Occipital lobe (tissue), 3 donors: Measurements from ENCODE around the gene HTR1E. TPM values are rescaled to one million over a fixed set of nuclear protein-coding genes. Genes with fewer than 3 reads are reported as not detected.
"Not testable (repeated sequence)": the region's sequence is repeated elsewhere in the genome, so short reads cannot be mapped to it uniquely, and the experiment has no call there.

ENCODE experiments used
- DNase-seq: peaks from one replicate; lab custom pipeline; 2025; lab: John Stamatoyannopoulos, UW
- small RNA-seq: library from RNA; depleted of rRNA; stranded (forward); fragments of <200 nt; gene quantifications from one replicate; pipeline ENCODE3, GENCODE V24; 2014
- total RNA-seq: library from RNA; depleted of rRNA; stranded (reverse); fragments of >200 nt; gene quantifications from one replicate; pipeline ENCODE4 v1.2.3, GENCODE V29; 2014

HTR1E gene
- total RNA-seq, 1 donor from 2014 or later = 0.16 TPM

- no peak for DNase-seq
Measured at GRCh38 chr6:86973088-86973487, 35.8 kb downstream of the HTR1E start.

GRCh38 chr6:86978251-86978650 lies 40.9 kb downstream of the HTR1E start:
- no peak for DNase-seq

- DNase-seq = no peak
Measured at GRCh38 chr6:87001494-87001893, 64.2 kb downstream of the HTR1E start.

DNA sequence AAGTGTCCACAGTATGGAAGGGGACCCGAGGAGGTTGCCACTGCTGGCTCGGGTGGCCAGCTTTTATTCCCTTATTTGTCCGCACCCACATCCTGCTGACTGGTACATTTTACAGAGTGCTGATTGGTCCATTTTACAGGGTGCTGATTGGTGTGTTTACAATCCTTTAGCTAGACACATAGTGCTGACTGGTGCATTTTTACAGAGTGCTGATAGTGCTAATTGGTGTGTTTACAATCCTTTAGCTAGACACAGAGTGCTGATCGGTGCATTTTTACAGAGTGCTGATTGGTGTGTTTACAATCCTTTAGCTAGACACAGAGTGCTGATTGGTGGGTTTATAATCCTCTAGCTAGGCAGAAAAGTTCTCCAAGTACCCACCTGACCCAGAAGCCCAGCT lies 65.1 kb downstream of the HTR1E start:
- not testable (repeated sequence) for DNase-seq

- not testable (repeated sequence) for DNase-seq
Measured at GRCh38 chr6:87006541-87006940, 69.2 kb downstream of the HTR1E start.

- not testable (repeated sequence) for DNase-seq
Measured at GRCh38 chr6:87009581-87009980, 72.3 kb downstream of the HTR1E start.

- DNase-seq = no peak
Measured at GRCh38 chr6:87012035-87012434, 74.7 kb downstream of the HTR1E start.

- no peak for DNase-seq
Measured at GRCh38 chr6:87012743-87013142, 75.4 kb downstream of the HTR1E start.

DNA sequence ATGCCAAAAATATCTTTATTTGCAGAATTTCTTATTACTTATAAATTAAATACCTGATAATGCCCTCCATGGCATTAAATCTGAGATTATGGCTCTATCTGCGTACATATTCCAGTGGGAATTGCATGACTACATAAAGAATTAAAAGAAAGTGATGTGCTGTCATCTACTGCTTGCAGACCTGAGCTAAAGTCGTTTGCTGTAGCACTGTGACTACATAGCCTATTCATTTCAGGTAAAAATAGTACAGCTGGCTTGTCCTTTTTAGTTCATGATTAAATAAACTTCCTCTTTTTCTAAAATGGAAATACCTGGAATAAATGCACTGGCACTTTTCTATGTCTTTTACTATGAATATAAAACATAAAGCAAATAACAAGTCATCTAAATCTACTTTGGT lies 79.4 kb downstream of the HTR1E start:
- no peak for DNase-seq

- no peak for DNase-seq
Measured at GRCh38 chr6:87027021-87027420, 89.7 kb downstream of the HTR1E start.

DNA sequence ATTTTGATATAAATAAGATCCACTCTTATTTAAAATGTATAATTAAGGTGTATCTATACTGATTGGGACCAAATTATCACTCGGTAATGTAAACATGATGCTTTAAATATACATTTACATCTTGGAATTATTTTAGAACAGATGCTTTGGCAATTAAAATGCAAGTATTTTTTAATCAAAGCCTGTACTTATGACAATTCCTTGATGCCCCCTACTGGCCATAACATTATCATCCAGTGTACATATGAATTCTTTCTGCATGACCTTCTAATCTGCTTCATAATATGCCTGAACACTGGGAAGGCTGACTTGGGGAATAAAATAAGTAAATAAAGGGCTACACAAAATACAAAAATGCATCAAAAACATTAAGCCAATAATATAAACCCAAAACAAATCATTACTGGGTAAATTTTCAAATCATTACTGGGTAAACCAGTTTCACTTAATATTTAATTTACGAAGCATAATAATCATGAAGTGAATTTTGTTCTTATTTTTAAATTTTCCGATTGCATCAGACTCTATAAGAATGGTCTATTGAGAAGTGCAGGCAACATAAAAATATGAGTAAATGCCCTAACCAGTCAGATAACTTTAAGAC lies 92.5 kb downstream of the HTR1E start:
- DNase-seq = no peak

- DNase-seq = no peak
Measured at GRCh38 chr6:87040729-87041128, 103.4 kb downstream of the HTR1E start.

DNA sequence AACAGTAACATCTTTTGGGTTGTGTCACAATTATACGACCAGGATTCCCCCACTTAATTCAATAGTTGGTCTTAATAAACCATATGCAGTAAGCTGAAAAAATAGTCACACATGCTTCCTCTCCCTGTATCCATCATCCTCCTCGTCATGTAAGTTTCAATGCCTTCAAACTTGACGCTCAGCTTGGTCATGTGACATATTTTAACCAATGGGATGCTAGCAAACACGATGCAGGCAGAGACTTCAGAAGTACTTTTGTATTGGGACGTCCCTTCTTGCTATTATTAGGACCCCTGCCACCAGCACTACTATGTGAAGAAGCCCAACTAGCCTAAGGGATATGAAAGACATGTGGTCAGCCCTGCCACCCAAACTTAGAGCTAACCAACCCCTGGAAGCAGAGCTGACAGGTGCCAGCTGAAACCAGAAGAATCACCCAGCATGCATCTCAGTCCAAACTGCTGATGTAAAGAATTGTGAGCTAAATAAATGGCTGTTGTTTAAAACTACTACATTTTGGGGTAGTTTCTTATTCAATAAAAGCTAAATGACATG lies 108.3 kb downstream of the HTR1E start:
- no peak for DNase-seq

DNA sequence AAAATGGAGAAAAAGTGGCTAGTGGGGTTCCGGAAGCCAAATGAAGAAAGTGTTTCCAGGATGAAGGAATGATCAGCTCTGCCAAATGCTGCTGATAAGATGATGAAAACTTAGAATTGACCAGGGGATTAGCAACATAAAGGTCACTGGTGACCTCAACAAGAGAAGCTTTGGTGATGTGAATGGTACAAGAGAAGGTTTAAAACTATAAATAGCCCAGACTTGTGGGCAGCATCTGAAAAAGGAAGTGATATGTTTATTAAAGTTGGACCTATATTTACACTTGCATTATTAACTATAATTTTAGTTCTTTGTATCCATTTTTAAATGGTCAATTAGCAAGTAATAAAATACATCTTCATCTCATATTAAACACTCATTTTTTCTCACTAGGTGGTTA lies 112.5 kb downstream of the HTR1E start:
- DNase-seq = no peak

DNA sequence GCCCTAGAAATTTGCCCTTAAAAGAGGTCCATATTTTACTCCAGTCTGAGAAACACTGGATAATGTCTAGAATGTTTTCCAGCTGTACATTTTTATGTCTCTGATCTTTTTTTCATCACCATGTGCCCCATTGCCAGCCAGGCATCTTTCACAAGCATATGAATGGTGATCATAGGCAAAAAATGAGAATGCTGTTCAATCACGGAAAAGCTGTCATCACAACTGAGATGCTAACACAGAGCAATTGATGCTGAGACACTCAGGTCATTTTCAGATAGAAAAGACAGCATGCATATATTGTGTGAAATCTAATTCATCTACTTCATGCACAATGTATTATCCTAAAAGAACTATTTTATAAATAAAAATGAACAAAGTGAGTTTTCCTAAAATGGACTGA lies 116.0 kb downstream of the HTR1E start:
- no peak for DNase-seq

DNA sequence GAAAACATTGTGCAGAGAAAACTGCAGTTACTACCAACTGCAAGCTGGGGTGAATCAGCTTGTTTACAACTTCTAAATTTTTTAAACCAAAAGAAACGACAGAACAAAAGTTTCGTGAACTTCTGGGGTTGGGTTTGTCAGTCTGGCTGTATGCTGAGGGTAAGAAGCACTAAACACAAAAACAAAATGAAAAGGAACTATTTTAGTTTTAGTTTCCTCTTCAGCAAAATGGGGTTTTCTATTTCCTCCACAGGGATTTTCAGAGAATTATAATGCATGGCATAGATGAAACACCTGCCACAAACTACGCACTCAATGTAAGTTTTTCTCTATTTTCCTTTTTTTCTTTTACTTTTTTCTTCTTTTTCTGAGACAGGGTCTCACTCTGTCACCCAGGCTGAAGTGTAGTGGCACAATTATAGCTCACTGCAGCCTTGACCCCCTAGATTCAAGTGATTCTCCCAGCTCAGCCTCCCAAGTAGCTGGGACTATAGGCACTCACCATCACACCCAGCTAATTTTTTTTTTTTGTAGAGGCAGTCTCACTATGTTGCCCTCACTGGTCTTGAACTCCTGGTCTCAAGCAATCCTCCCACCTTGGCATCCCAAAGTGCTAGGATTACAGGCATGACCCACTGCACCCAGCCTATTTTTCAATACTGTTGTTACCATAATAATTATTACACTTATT lies 117.0 kb downstream of the HTR1E start:
- no peak for DNase-seq

DNA sequence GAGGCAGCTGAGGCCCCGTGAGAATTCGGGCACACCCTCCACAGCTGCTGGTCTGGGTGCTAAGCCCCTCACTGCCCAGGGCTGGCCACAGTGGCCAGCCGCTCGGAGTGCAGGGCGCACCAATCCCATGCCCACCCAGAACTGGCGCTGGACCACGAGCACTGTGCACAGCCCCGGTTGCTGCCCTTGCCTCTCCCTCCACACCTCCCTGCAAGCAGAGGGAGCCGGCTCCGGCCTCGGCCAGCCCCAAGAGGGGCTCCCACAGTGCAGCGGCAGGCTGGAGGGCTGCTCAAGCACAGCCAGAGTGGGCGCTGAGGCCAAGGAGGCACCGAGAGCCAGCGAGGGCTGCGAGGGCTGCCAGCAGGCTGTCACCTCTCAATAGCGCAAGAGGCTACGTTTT lies 122.6 kb downstream of the HTR1E start:
- no peak for DNase-seq

- no peak for DNase-seq
Measured at GRCh38 chr6:87065117-87065516, 127.8 kb downstream of the HTR1E start.

Small RNA genes within 50 kb of the gene (small RNA-seq; reads per million reads assigned to genes)
- not detected for gene AL157777.2
- gene MTHFD2P2 = not detected

Other genes starting within 250 kb of the HTR1E start
- gene CGA, start 157.6 kb downstream of the HTR1E start, total RNA-seq = not detected
- gene ZNF292, start 218.0 kb downstream of the HTR1E start, total RNA-seq = 177 TPM